Naive thymus-derived CD4-positive, alpha-beta T cell (primary cell): ENCODE measurements around the gene PTPRN2. TPM values are rescaled to one million over a fixed set of nuclear protein-coding genes. Genes with fewer than 3 reads are reported as not detected.

Experiments used
- ATAC-seq: fragments of 150-1000 bp; cut with Tn5 transposase; 2 replicates; pipeline ENCODE4 v1.10.0; 2021; ENCODE audit warnings: mild to moderate bottlenecking, moderate library complexity
- CTCF ChIA-PET: fragments of 350-600 bp; sonication (Branson Sonifier 250); formaldehyde crosslinking; loops from one replicate; lab custom pipeline; 2021; ENCODE audit warnings: antibody characterized with exemption; lab: Charles Lee
- POLR2A ChIA-PET: fragments of 350-600 bp; sonication (Branson Sonifier 250); formaldehyde crosslinking; loops from one replicate; lab custom pipeline; 2021; ENCODE audit warnings: antibody characterized with exemption, inconsistent platforms; lab: Charles Lee
- DNase-seq, 9 donors: peaks; one replicate each; pipeline versions ENCODE4 v3.0.0 to v3.0.0-alpha.2; 2020 to 2022; ENCODE audit warnings: mixed read lengths in 1 of 9
- H3K27ac ChIP-seq: one replicate; pipeline ENCODE4 v1.7.0; 2013; ENCODE audit warnings: mild to moderate bottlenecking, low read depth, low read length, moderate library complexity
- H3K27me3 ChIP-seq, 2 donors: one replicate each; pipeline ENCODE4 v1.7.0; 2013; ENCODE audit warnings: low read length in 2 of 2, mild to moderate bottlenecking in 2 of 2, moderate library complexity in 2 of 2; ENCODE audit not compliant: control insufficient read depth in 2 of 2, insufficient read depth in 2 of 2
- H3K36me3 ChIP-seq, 3 experiments: 1 replicate in 2 of 3; 2 replicates in 1 of 3; pipeline ENCODE4 v1.7.0; 2013; ENCODE audit warnings: low read length in 3 of 3, mild to moderate bottlenecking in 3 of 3, moderate library complexity in 1 of 3; ENCODE audit not compliant: insufficient read depth in 3 of 3, control insufficient read depth in 2 of 3
- H3K4me1 ChIP-seq, 2 donors: one replicate each; pipeline ENCODE4 v1.7.0; 2013; ENCODE audit warnings: low read length in 2 of 2, mild to moderate bottlenecking in 2 of 2, moderate library complexity in 1 of 2; ENCODE audit not compliant: control insufficient read depth in 2 of 2, insufficient read depth in 2 of 2
- H3K4me3 ChIP-seq: 2 replicates; pipeline ENCODE4 v1.7.0; 2013; ENCODE audit warnings: mild to moderate bottlenecking, low read length
- H3K9me3 ChIP-seq, 3 experiments: 1 replicate in 2 of 3; 2 replicates in 1 of 3; pipeline ENCODE4 v1.7.0; 2013; ENCODE audit warnings: low read length in 3 of 3; ENCODE audit not compliant: control insufficient read depth in 2 of 3
- H3K27ac Mint-ChIP-seq, 9 donors: one replicate each; pipeline ENCODE4 v1.8.0; 2020 to 2022; ENCODE audit warnings: mixed read lengths in 9 of 9, mild to moderate bottlenecking in 8 of 9, moderate library complexity in 5 of 9, inconsistent platforms in 2 of 9
- H3K27me3 Mint-ChIP-seq, 5 donors: one replicate each; pipeline ENCODE4 v1.8.0; 2021 to 2022; ENCODE audit warnings: mixed read lengths in 5 of 5, mild to moderate bottlenecking in 1 of 5
- H3K36me3 Mint-ChIP-seq, 5 donors: one replicate each; pipeline ENCODE4 v1.8.0; 2020 to 2022; ENCODE audit warnings: mixed read lengths in 5 of 5, mild to moderate bottlenecking in 3 of 5, inconsistent platforms in 1 of 5
- H3K4me1 Mint-ChIP-seq, 7 donors: one replicate each; pipeline ENCODE4 v1.8.0; 2020 to 2022; ENCODE audit warnings: mixed read lengths in 7 of 7, mild to moderate bottlenecking in 3 of 7, inconsistent platforms in 1 of 7
- H3K4me3 Mint-ChIP-seq, 10 donors: one replicate each; pipeline ENCODE4 v1.8.0; 2020 to 2022; ENCODE audit warnings: mild to moderate bottlenecking in 10 of 10, mixed read lengths in 10 of 10, moderate library complexity in 6 of 10, inconsistent platforms in 2 of 10
- H3K9me3 Mint-ChIP-seq, 11 donors: one replicate each; pipeline ENCODE4 v1.8.0; 2020 to 2022; ENCODE audit warnings: mixed read lengths in 11 of 11, mild to moderate bottlenecking in 4 of 11, inconsistent platforms in 1 of 11, moderate library complexity in 1 of 11
- intact Hi-C, 2 donors: fragments of 100-400 bp; cut with micrococcal nuclease; formaldehyde crosslinking; loops; one replicate each; pipeline ENCODE4 v1.15.1; 2023
- polyA plus RNA-seq, 2 donors: library from polyadenylated mRNA; unstranded; fragments of 300-500 nt; fragmentation: Illumina TruSeq; gene quantifications; one replicate each; pipeline ENCODE4 v1.2.3, GENCODE V29; 2021
- total RNA-seq, 6 experiments: library from RNA in 5 of 6; stranded (reverse) in 5 of 6; gene quantifications; 1 replicate in 5 of 6; 2 replicates in 1 of 6; pipeline ENCODE4 v1.2.3 and lab custom pipeline; 2021 to 2026

The PTPRN2 gene
- total and polyA plus RNA-seq, 7 experiments from 2014 or later, result 0.58 to 2.3 (median 1.4) TPM

GRCh38 chr7:158325530-158326381 lies 261.9 kb downstream of the PTPRN2 start:
- CTCF ChIA-PET, result no interaction called here
- ATAC-seq (no peak), DNase-seq (no peak)
- intact Hi-C loops, result no loop called here
- no peaks in the 10 kb centered on the region for H3K9me3 ChIP-seq
- Mint-ChIP-seq H3K9me3 (peaks cover 2 to 35% (median 9%) of the 10 kb centered on the region in 11 donors), H3K36me3 (peaks cover 0 to 8% (median 0%) of the 10 kb centered on the region in 5 donors), H3K27ac (no peak overlapping the region), H3K4me3 (no peak overlapping the region), H3K4me1 (no peaks in the 10 kb centered on the region), H3K27me3 (peaks cover 0 to 37% (median 0%) of the 10 kb centered on the region in 5 donors)
- no peaks in the 10 kb centered on the region for H3K27me3 ChIP-seq
- no peaks in the 10 kb centered on the region for H3K4me1 ChIP-seq
- POLR2A ChIA-PET, result no interaction called here
- H3K27ac ChIP-seq, result no peak overlapping the region
- no peak overlapping the region for H3K4me3 ChIP-seq
- no peaks in the 10 kb centered on the region for H3K36me3 ChIP-seq

- Mint-ChIP-seq H3K9me3 (peaks cover 2 to 36% (median 9%) of the 10 kb centered on the region in 11 donors), H3K27me3 (peaks cover 0 to 45% (median 4%) of the 10 kb centered on the region in 5 donors), H3K27ac (no peak overlapping the region), H3K36me3 (peaks cover 0 to 7% (median 0%) of the 10 kb centered on the region in 5 donors), H3K4me3 (no peak overlapping the region), H3K4me1 (no peaks in the 10 kb centered on the region)
- Histone ChIP-seq H3K36me3 (no peaks in the 10 kb centered on the region), H3K4me3 (no peak overlapping the region), H3K27ac (no peak overlapping the region), H3K27me3 (no peaks in the 10 kb centered on the region), H3K4me1 (no peaks in the 10 kb centered on the region), H3K9me3 (no peaks in the 10 kb centered on the region)
- CTCF ChIA-PET, result no interaction called here
- intact Hi-C loops, result no loop called here
- ATAC-seq (no peak), DNase-seq (no peak)
- POLR2A ChIA-PET, result no interaction called here
Observed at GRCh38 chr7:158324397-158325360, 262.9 kb downstream of the PTPRN2 start.

GRCh38 chr7:158323741-158324396 lies 263.8 kb downstream of the PTPRN2 start:
- no peaks in the 10 kb centered on the region for H3K4me1 ChIP-seq
- no peak overlapping the region for H3K4me3 ChIP-seq
- no peak overlapping the region for H3K27ac ChIP-seq
- DNase-seq (no peak), ATAC-seq (no peak)
- peaks cover 2 to 36% (median 9%) of the 10 kb centered on the region in 11 donors for H3K9me3 Mint-ChIP-seq
- peaks cover 0 to 7% (median 0%) of the 10 kb centered on the region in 5 donors for H3K36me3 Mint-ChIP-seq
- CTCF ChIA-PET, result no interaction called here
- H3K27me3 Mint-ChIP-seq, result peaks cover 0 to 45% (median 4%) of the 10 kb centered on the region in 5 donors
- H3K36me3 ChIP-seq, result no peaks in the 10 kb centered on the region
- H3K4me1 Mint-ChIP-seq, result no peaks in the 10 kb centered on the region
- POLR2A ChIA-PET, result no interaction called here
- no peaks in the 10 kb centered on the region for H3K27me3 ChIP-seq
- intact Hi-C loops, result no loop called here
- no peak overlapping the region for H3K27ac Mint-ChIP-seq
- no peaks in the 10 kb centered on the region for H3K9me3 ChIP-seq
- H3K4me3 Mint-ChIP-seq, result no peak overlapping the region

GRCh38 chr7:158322616-158323530 lies 264.8 kb downstream of the PTPRN2 start:
- DNase-seq (no peak), ATAC-seq (no peak)
- no peak overlapping the region for H3K4me3 Mint-ChIP-seq
- no peak overlapping the region for H3K27ac Mint-ChIP-seq
- peaks cover 2 to 34% (median 9%) of the 10 kb centered on the region in 11 donors for H3K9me3 Mint-ChIP-seq
- no peak overlapping the region for H3K4me3 ChIP-seq
- H3K4me1 Mint-ChIP-seq, result no peaks in the 10 kb centered on the region
- intact Hi-C loops, result no loop called here
- CTCF ChIA-PET, result no interaction called here
- POLR2A ChIA-PET, result no interaction called here
- H3K9me3 ChIP-seq, result no peaks in the 10 kb centered on the region
- H3K4me1 ChIP-seq, result no peaks in the 10 kb centered on the region
- H3K36me3 Mint-ChIP-seq, result peaks cover 0 to 7% (median 0%) of the 10 kb centered on the region in 5 donors
- no peaks in the 10 kb centered on the region for H3K27me3 ChIP-seq
- H3K27me3 Mint-ChIP-seq, result peaks cover 0 to 39% (median 4%) of the 10 kb centered on the region in 5 donors
- no peaks in the 10 kb centered on the region for H3K36me3 ChIP-seq
- no peak overlapping the region for H3K27ac ChIP-seq

- Histone ChIP-seq H3K27ac (no peak overlapping the region), H3K4me3 (no peak overlapping the region), H3K9me3 (no peaks in the 10 kb centered on the region), H3K4me1 (no peaks in the 10 kb centered on the region), H3K27me3 (no peaks in the 10 kb centered on the region), H3K36me3 (no peaks in the 10 kb centered on the region)
- Mint-ChIP-seq H3K36me3 (peaks cover 0 to 4% (median 0%) of the 10 kb centered on the region in 5 donors), H3K27ac (no peak overlapping the region), H3K4me1 (no peaks in the 10 kb centered on the region), H3K9me3 (peaks cover 0 to 27% (median 6%) of the 10 kb centered on the region in 11 donors), H3K4me3 (no peak overlapping the region), H3K27me3 (peaks cover 4 to 39% (median 8%) of the 10 kb centered on the region in 5 donors)
- POLR2A ChIA-PET, result no interaction called here
- DNase-seq, result no peak
- CTCF ChIA-PET, result no interaction called here
- no peak for ATAC-seq
- intact Hi-C loops, result no loop called here
Observed at GRCh38 chr7:158321936-158322615, 265.5 kb downstream of the PTPRN2 start.
